Measurements from ENCODE around the gene UNC5A. TPM values are rescaled to one million over a fixed set of nuclear protein-coding genes. Genes with fewer than 3 reads are reported as not detected.

UNC5A gene
- total RNA-seq, 2 experiments from 2014 or later, result not detected

DNA sequence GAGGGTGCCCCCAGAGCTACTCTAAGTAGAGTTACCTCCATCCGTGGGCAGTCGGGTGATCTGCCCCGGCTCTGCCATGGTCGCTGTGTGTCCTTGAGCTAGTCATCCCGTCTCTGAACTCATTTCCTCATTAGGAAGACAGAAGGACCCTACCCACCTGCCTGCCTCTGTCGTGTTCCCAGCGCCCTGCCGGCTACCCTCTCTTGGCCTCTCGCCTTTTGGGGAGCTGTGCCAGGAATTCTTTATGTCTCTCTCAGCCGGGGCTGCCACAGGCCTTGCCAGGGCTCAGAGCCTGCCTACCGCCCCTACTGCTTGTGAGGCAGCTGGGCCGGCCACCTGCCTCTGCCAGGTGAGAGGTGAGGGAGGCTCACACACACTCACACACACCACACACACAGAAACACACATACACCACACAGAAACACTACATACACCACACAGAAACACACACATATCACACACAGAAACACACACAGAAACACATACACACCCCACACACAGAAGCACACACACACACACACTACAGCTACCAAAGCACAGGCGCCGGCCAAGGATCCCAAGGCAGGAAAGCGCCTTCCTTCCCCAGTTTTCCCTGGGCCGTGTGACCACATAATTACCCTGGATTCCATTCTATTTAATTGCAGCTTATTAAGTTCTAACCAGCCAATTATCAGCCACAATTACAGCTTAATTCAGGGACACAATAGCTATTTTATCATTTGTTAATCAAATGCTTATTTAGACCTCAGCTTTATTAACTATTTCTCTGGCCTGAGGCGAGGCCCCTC is 41.7 kb downstream of the UNC5A start:
- Mint-ChIP-seq H3K27me3 (no peaks in the 10 kb centered on the region), H3K9me3 (no peaks in the 10 kb centered on the region), H3K4me1 (no peaks in the 10 kb centered on the region), H3K27ac (no peak overlapping the region), H3K4me3 (no peak overlapping the region), H3K36me3 (ENCODE audit: low read depth) (no peaks in the 10 kb centered on the region)
- ChIA-PET CTCF (interaction anchor here (1.2 to 1.6 kb wide), 2 partner anchors 38 to 68 kb away, joined by 3 read pairs; no protein-coding TSS in a partner anchor), POLR2A (no interaction called here)
- DNase-seq, result no peak

GRCh38 chr5:176853151-176853778 is 42.9 kb downstream of the UNC5A start:
- CTCF ChIA-PET, result interaction anchor here (1.2 kb wide), 1 partner anchor 39 kb away, joined by 3 read pairs; no protein-coding TSS in a partner anchor

DNA sequence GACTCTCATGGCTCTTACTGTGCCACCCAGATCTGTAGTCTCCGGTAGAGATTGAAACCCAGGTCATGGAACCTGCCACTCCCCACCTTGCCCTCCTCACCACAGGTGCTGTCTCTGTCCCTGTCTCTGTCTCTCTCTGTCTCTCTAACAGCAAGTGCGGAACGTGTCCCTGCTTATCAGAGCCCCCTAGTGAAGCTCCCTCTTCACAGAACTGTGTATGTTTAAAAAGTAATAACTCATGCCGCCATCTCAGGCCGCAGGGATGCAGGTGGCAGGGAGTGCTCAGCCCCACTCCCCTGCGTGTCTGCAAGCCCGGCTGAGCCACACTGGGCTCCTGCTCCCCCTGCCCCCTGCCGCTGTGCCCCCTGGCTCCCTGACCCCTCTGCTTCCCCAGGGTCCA is 43.8 kb downstream of the UNC5A start:
- Mint-ChIP-seq H3K9me3 (no peaks in the 10 kb centered on the region), H3K36me3 (ENCODE audit: low read depth) (no peaks in the 10 kb centered on the region), H3K27me3 (no peaks in the 10 kb centered on the region), H3K4me1 (no peaks in the 10 kb centered on the region), H3K4me3 (no peak overlapping the region), H3K27ac (no peak overlapping the region)
- DNase-seq, result no peak
- ChIA-PET CTCF (interaction anchor here (0.5 kb wide), 1 partner anchor 11 kb away, joined by 3 read pairs; no protein-coding TSS in a partner anchor), POLR2A (no interaction called here)

More at GRCh38 chr5:176853151-176853778, 42.9 kb downstream of the UNC5A start:
- Mint-ChIP-seq H3K9me3 (no peaks in the 10 kb centered on the region), H3K27ac (no peak overlapping the region), H3K27me3 (no peaks in the 10 kb centered on the region), H3K36me3 (ENCODE audit: low read depth) (no peaks in the 10 kb centered on the region), H3K4me3 (no peak overlapping the region), H3K4me1 (no peaks in the 10 kb centered on the region)
- no peak for DNase-seq
- POLR2A ChIA-PET, result no interaction called here

DNA sequence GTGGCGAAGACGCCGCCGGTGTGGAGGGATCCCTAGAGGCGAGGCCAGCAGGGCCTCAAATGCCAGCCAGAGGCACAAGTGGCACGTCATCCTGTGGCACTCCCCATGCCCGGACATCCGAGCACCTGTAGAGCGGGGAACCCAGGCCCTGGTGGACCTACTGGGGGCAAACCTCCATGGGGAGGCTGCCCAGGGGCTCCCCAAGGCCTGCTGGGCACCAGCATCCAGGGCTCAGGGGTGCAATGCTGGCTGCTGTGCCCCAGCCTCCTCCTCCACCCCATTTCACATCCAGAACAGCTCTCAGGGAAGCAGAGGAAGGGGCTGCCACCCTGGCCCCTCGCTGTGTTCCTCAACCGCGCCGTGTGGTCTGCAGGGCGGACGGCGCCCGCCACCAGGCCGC is 45.2 kb downstream of the UNC5A start:
- Mint-ChIP-seq H3K4me3 (no peak overlapping the region), H3K4me1 (no peaks in the 10 kb centered on the region), H3K27me3 (no peaks in the 10 kb centered on the region), H3K9me3 (no peaks in the 10 kb centered on the region), H3K36me3 (ENCODE audit: low read depth) (no peaks in the 10 kb centered on the region), H3K27ac (no peak overlapping the region)
- no peak for DNase-seq
- POLR2A ChIA-PET, result no interaction called here
- CTCF ChIA-PET, result no interaction called here

GRCh38 chr5:176856746-176857145 is 46.4 kb downstream of the UNC5A start:
- no peaks in the 10 kb centered on the region for H3K9me3 Mint-ChIP-seq
- H3K4me1 Mint-ChIP-seq, result no peaks in the 10 kb centered on the region
- H3K36me3 Mint-ChIP-seq (ENCODE audit: low read depth), result no peaks in the 10 kb centered on the region
- H3K27me3 Mint-ChIP-seq, result no peaks in the 10 kb centered on the region
- H3K4me3 Mint-ChIP-seq, result no peak overlapping the region
- H3K27ac Mint-ChIP-seq, result no peak overlapping the region
- ChIA-PET CTCF (interaction anchor here (0.5 kb wide), 1 partner anchor 30 kb away, joined by 6 read pairs; no protein-coding TSS in a partner anchor), POLR2A (no interaction called here)
- no peak for DNase-seq

GRCh38 chr5:176857216-176857893 is 47.0 kb downstream of the UNC5A start:
- ChIA-PET CTCF (interaction anchor here (0.5 kb wide), 1 partner anchor 29 kb away, joined by 6 read pairs; no protein-coding TSS in a partner anchor), POLR2A (no interaction called here)
- DNase-seq, result no peak
- Mint-ChIP-seq H3K4me3 (no peak overlapping the region), H3K36me3 (ENCODE audit: low read depth) (no peaks in the 10 kb centered on the region), H3K9me3 (no peaks in the 10 kb centered on the region), H3K27ac (no peak overlapping the region), H3K4me1 (no peaks in the 10 kb centered on the region), H3K27me3 (no peaks in the 10 kb centered on the region)

DNA sequence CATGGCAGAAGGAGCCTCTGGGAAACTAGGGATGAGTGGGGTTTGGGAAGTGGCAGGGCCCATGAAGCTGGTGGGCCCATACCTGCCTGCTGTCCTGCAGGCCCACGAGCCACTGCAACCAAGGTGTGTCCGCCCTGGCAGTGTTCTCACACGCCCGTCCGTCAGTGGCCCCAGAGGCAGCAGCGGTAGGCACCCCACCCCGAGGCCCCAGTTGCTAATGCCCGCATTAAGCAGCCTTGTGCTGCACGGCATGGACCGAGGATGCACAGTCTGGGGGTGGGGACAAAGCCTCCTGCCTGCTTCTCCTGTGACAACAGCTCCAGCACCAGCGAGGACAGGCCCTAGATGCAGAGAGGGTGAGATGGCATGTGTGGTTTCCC is 47.5 kb downstream of the UNC5A start:
- H3K4me1 Mint-ChIP-seq, result no peaks in the 10 kb centered on the region
- H3K27me3 Mint-ChIP-seq, result peaks cover under 1% of the 10 kb centered on the region
- no peaks in the 10 kb centered on the region for H3K36me3 Mint-ChIP-seq (ENCODE audit: low read depth)
- no peak overlapping the region for H3K27ac Mint-ChIP-seq
- POLR2A ChIA-PET, result no interaction called here
- no peak overlapping the region for H3K4me3 Mint-ChIP-seq
- no peak for DNase-seq
- H3K9me3 Mint-ChIP-seq, result no peaks in the 10 kb centered on the region
- CTCF ChIA-PET, result no interaction called here

- H3K4me3 Mint-ChIP-seq, result no peak overlapping the region
- ChIA-PET POLR2A (no interaction called here), CTCF (interaction anchor here (1.0 kb wide), 1 partner anchor 18 kb away, joined by 3 read pairs; no protein-coding TSS in a partner anchor)
- DNase-seq, result no peak
- H3K4me1 Mint-ChIP-seq, result no peaks in the 10 kb centered on the region
- H3K36me3 Mint-ChIP-seq (ENCODE audit: low read depth), result no peaks in the 10 kb centered on the region
- no peak overlapping the region for H3K27ac Mint-ChIP-seq
- H3K9me3 Mint-ChIP-seq, result no peaks in the 10 kb centered on the region
- H3K27me3 Mint-ChIP-seq, result peaks cover 5% of the 10 kb centered on the region
Measured at GRCh38 chr5:176859916-176860315, 49.6 kb downstream of the UNC5A start.

GRCh38 chr5:176860381-176860780 is 50.0 kb downstream of the UNC5A start:
- DNase-seq, result no peak
- H3K36me3 Mint-ChIP-seq (ENCODE audit: low read depth), result no peaks in the 10 kb centered on the region
- H3K27me3 Mint-ChIP-seq, result peaks cover 6% of the 10 kb centered on the region
- POLR2A ChIA-PET, result no interaction called here
- no peak overlapping the region for H3K27ac Mint-ChIP-seq
- CTCF ChIA-PET, result interaction anchor here (1.0 to 1.2 kb wide), 2 partner anchors 17 to 200 kb away, joined by 3 to 7 read pairs; no protein-coding TSS in a partner anchor
- H3K4me1 Mint-ChIP-seq, result no peaks in the 10 kb centered on the region
- no peak overlapping the region for H3K4me3 Mint-ChIP-seq
- no peaks in the 10 kb centered on the region for H3K9me3 Mint-ChIP-seq

- H3K9me3 Mint-ChIP-seq, result no peaks in the 10 kb centered on the region
- H3K36me3 Mint-ChIP-seq (ENCODE audit: low read depth), result no peaks in the 10 kb centered on the region
- DNase-seq, result no peak
- peaks cover 8% of the 10 kb centered on the region for H3K27me3 Mint-ChIP-seq
- H3K4me1 Mint-ChIP-seq, result no peaks in the 10 kb centered on the region
- no peak overlapping the region for H3K4me3 Mint-ChIP-seq
- H3K27ac Mint-ChIP-seq, result no peak overlapping the region
- ChIA-PET POLR2A (no interaction called here), CTCF (interaction anchor here (1.2 kb wide), 1 partner anchor 201 kb away, joined by 7 read pairs; no protein-coding TSS in a partner anchor)
Measured at GRCh38 chr5:176861276-176861675, 50.9 kb downstream of the UNC5A start.

DNA sequence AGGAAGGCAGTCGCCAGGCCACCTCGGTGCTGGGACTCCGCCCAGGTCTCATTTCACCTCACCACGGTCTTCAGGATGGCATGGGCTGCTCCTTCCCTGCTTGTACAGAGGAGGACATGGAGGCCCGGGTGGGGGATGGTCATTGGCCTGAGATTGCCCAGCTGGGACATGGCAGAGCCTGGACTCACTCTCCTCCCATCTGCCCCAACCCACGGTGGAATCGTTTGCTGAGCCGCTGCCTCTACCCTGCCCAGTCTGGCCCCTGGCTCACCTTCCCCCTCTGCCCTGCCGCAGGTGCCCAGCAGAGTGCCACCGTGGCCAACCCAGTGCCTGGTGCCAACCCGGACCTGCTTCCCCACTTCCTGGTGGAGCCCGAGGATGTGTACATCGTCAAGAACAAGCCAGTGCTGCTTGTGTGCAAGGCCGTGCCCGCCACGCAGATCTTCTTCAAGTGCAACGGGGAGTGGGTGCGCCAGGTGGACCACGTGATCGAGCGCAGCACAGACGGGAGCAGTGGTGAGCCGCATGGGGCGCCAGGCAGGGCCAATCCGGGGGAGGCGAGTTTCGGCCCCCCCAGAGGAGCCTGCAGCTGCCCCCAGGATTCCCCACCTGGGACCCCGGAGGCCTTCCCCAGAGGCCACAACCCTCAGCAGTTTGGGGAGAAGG is 52.1 kb downstream of the UNC5A start:
- Mint-ChIP-seq H3K4me1 (no peaks in the 10 kb centered on the region), H3K27ac (no peak overlapping the region), H3K27me3 (peaks cover 18% of the 10 kb centered on the region), H3K4me3 (no peak overlapping the region), H3K9me3 (no peaks in the 10 kb centered on the region), H3K36me3 (ENCODE audit: low read depth) (no peaks in the 10 kb centered on the region)
- ChIA-PET POLR2A (no interaction called here), CTCF (no interaction called here)
- DNase-seq, result no peak

GRCh38 chr5:176863041-176863764 is 52.8 kb downstream of the UNC5A start:
- CTCF ChIA-PET, result no interaction called here
- no peak for DNase-seq
- H3K27ac Mint-ChIP-seq, result no peak overlapping the region
- H3K9me3 Mint-ChIP-seq, result no peaks in the 10 kb centered on the region
- H3K27me3 Mint-ChIP-seq, result peaks cover 18% of the 10 kb centered on the region
- POLR2A ChIA-PET, result no interaction called here
- no peaks in the 10 kb centered on the region for H3K4me1 Mint-ChIP-seq
- H3K36me3 Mint-ChIP-seq (ENCODE audit: low read depth), result no peaks in the 10 kb centered on the region
- H3K4me3 Mint-ChIP-seq, result no peak overlapping the region
